Measurements from ENCODE around the gene NTRK2.

NTRK2 gene

DNA sequence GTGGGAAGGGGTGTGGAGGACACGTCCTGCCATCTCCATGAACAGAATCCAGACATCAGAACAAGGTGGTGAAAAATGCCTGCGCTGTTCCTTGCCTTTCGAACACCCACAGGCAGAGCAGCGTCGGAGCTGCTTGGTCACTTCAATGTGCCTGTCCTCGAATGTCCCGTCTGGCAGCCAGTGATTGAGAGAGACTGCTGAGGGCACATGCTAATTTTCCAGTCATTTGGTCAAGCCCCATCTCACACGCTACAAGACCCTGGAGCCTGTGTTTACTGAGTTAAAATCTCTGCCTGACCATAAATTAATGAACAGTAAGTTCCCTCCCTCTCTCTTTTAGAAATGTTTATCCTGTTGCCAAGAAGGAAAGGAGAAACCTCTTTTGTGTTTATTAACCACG, 149.3 kb downstream of the NTRK2 start:
- no peak for DNase-seq (ENCODE audit: low spot score)

DNA sequence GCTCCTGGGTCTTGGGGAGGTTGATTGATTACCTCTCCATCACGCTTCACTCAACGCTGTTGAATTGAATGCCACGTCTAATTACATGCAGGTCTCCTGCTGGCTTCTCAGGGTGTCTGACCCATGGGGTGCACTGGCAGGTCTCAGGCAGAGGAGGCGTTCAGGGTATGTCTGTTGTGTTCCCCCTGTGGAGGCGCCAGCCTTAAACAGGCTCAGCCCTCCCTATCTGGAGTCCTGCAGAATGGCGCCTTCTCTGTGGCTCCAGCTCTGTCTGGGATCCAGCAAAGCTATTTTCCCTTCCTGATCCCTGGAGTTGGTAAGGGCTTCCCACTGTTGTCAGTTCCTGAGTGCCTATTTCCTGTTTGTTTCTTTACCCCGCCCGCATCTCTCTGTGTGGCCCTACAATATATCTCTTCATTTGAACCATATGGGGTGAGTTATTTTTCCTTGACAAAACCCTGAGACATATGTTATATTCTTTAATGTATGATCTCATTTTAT, 150.0 kb downstream of the NTRK2 start:
- DNase-seq (ENCODE audit: low spot score), result no peak

DNA sequence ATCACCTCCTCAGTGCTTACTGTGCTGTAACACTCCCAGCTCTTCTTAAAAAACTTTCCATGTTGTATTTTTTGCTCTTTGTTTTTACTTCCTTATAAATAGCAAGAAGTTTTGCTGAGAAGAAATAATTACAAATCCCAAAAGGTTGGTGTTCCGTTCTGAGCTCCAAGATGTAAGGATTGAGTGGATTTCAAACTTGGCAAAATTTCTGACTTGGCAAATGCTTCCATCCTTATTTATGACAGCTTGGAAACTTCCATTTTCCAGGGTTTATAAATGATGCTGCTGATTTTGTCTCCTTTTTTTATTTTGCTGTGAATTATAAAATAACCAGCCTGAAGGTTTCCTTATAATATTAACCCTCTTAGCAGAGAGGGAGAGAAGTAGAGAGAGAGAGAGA, 151.9 kb downstream of the NTRK2 start:
- DNase-seq (ENCODE audit: low spot score), result no peak

DNA sequence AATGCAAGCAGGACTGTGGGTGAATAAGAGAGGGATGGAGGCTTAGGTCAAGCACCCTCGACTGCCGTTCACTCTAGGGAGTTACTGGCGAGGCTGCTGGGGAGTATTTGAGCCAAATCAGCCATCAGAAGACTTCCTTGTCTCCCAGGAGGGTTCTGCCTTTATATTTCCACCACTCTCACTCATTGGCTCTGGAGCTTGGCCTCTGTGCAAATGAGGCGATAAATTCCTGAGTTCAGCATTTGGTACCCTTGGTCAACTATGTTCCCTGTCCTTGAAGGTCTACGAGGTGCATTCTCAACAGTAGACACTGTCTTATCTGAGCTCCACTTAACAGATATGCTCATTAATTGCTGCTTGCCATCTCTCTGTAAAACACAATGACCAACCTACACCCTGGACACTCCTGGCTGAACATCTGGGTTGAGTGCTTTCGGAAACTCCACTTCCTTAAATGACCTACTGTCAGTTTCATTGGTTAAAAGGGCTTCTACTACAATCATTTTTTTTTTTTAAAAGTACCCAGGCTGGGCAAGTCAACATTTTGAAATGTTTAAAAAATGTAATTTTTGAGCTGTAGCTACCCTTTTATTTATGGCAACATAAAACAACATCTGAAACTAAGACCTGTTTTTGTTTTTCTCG, 153.2 kb downstream of the NTRK2 start:
- no peak for DNase-seq (ENCODE audit: low spot score)

DNA sequence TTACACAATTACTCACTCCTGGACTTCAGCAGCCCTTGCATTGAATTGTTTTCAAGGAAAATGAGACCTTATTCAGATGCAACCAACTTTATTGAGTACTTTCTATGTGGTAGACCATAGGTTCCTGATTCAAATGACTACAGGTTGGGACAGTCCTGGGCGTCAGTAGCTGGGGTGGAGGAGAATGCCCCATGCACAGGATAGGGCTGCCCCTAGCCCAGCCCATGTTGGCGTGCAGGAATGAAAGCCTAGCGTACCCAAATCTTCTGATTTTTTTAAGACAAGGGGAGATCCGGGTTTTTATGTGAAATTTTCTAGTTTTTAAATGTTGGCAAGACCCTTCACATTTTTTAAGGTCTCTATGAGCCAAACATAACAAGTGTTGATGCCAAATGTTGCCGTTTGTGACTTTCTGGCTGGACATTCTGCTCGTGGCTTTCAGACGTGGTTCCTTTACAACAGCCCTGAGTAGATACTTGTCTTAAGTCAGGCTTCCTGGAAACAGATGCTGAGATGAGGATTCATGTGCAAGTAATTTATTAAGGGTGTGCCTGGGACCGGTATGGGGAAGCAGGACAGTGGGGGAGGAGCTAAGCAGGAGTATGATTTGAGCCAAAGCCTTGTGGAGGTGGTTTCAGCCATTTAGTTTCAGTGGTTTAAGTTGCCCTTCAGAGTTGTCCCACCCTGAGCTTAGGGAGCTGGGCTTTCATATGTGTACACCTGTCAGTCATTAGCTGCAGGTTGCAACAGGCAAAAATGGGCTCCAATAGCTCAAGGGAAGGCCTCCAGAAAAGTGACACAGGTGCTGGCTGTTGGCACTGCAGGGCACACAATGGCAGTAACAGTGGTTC, 154.1 kb downstream of the NTRK2 start:
- DNase-seq (ENCODE audit: low spot score), result no peak

DNA sequence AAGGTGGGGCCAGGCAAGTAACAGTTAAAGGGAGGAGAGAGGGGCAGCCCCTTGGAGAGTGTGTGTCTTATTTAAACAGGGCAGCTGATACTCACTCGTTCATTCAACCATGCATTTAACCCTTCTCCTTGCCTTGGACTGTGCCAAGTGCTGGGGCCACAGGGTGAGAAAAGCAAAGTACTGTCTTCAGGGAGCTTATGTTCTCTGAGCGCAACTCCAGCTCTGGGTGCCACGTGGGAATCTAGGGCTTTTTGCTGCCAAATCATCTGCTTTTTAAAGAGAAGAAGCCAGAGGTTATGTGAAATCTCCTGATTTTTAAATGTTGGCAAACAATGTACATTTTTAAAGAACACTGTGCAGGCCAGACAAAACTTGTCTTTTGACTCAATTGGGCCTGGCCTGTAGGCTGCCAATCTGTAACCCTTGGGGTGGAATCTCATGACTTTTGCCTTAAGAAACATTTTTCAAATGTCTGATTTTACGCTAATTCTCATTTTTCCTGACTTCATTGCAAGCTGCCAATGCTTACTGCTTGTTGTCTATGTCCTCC, 157.8 kb downstream of the NTRK2 start:
- DNase-seq (ENCODE audit: low spot score), result no peak

DNA sequence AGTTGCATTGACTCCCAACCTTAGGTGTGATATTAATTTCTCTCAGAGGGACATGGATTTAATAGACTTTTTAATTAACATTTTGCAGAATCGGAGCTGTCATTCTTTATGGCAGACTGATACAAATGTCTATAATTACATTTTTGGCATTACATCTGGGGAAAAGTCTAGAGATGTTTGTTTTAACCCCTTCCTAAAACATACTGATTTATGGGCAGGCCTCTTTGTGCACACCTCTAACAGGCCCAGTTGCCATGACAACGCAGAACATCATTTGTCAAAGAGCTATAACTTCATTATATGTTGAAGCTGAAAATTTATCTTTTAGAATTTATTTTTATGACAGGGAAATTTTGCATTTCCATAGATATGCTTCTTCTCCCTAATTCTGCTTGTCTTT, 158.5 kb downstream of the NTRK2 start:
- DNase-seq (ENCODE audit: low spot score), result no peak

DNA sequence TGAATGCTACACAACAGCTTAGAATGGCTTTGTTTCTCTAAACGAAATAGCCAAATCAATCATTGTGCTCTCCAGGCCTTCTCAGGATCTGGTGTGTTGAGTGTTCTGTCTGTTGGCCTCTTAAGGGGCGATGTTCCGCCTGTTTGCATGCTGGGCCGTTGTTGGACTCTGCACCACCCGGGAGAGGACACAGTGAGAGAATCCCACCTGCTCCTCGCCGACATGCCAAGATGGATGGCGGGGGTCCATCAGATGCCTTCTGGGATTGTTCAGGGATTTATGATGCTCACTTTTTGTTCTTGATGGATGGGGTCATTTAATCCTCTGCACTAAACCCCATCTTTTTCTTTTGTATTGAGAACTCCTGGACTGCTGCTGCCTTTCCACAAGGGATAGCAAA, 159.9 kb downstream of the NTRK2 start:
- DNase-seq (ENCODE audit: low spot score), result no peak

DNA sequence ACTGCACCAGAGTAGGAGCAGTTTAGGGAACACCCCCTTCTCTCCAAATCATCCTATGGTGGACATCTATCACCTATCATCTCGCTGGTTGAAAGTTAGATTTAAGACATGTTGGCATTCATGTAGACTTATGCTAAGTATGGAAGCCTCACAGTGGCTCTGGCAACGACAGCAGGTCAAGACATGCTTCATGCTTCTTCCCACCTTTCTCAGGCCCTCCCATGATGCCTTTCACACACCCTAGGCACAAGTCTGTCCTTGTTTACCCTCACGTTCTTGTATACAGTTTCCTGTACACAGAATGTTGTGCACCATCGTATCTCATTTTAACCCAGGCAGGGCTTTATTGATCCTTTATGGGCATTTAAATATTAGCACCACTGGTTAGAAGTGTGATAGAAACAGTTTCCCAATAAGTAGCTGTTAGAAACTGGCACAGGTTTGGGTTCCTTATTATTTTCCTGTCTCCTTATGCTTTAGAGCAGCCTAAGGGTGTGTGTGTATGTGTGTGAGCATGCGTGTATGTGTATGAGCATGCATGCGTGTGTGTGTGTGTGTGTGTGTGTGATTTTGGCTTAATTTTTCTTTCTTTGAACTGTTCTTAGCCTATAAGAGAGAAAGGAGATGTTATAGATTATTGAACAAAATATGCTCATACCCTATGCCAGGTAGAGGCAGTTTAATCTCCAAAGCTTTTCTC, 160.6 kb downstream of the NTRK2 start:
- DNase-seq (ENCODE audit: low spot score), result no peak

DNA sequence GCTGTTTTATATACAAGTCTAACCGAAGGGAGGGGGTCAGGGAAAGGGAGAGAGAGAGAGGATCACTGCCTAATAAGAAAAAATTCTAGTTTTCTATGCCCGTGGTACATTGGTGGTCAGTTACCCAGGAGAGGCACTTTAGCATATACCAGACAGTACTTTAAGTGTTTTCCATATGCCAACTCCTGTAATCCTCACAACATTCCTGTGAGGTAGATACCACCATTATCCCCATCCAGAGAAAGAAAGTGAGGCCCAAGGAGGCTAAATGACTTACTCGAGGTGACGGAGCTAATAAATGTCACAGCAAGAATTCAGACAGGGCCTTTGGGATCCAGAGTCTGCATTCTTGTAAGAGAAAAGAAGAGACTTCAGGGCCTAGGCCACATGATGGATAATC, 161.8 kb downstream of the NTRK2 start:
- no peak for DNase-seq (ENCODE audit: low spot score)

DNA sequence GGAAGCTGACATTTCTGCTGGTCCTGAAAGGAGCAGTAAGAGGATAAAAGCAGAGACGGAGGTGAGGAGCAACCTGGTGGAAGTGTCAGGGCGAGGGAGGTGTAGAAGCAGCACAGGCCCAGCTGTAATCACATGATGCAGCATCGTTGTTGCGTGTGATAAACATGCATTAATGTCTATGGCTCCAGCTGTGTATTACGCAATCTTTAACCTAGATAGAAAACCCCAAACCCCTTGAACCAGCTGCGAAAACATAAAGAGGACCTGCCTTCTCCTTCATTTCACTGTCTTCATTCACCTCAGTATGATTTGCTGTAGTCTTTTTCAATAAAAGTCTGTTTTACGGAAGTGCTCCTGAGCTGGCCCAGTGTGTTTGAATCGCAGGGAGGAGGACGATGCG, 162.9 kb downstream of the NTRK2 start:
- DNase-seq (ENCODE audit: low spot score), result no peak

DNA sequence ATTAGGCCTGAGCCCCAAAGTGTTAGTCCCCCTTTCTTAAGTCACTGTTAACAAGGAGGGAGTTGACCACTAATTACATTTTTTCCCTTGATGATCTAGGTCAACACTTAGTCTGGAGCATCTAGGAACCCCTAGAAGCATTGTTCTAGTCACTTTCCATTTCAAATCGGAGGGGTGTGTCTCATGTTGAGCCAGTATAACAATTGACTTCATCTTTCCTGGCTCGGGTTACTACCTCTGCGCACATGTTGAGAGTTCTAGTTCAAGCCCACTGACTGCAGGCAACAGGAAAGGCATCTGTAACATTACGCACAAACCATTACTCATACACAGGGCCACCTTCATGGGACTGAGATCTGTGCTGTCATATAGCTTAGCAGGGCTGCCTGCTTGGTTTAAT, 164.9 kb downstream of the NTRK2 start:
- DNase-seq (ENCODE audit: low spot score), result no peak

DNA sequence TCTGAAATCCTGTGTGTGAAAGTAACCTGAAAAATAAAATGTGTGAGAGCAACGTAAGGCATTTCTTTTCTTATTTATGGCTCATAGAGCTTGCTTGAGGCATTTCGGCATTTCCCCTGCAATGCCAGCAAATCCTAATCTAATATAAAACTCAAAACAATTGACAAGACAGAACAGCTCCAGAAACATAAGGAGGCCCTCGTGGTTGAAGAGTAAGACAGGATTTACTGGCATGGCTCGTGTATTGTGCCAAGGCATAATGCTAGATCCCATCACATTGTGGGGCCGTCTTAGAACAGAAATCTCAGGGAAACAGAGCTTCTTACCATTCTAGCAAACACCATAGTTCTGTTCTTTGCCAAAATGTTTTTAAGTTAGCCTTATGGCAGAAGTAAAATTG, 166.2 kb downstream of the NTRK2 start:
- DNase-seq (ENCODE audit: low spot score), result no peak

DNA sequence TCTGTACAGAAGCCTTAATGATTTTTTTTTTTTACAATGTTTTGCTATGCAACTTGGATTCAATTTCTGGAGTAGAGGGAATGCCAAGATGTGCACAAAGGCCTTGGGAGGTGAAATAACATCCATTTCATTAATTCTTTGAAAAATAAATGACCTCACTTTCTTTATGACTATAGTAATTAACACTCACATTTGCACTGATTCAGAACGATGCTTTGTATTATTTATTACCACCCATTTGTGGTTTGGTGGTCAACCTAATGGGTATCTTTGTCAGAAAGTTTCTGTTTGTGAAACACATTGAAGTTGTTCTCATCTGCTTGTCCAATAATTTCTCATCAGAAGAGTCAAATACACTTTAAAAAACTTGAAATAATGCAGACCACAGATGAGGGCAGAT, 169.3 kb downstream of the NTRK2 start:
- DNase-seq (ENCODE audit: low spot score), result no peak

DNA sequence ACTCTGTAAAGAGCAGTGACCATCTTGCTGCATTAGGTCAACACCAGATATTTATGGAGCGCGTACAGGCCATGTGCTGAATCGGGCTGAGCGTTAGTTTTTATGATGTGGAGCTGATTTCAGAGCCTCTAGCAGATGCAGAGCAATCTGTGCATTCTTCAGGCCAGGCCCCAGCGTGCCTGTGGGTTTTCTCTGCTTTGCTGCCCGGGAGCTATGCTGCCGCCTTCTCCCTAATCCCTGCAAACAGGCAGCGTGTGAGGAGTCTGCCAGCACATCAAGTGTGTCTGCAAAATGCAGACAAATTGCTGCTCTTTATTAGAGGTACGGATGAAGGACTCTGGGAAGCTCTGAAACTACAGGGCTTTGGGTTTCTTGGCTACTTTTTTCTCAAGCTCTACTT, 170.0 kb downstream of the NTRK2 start:
- DNase-seq (ENCODE audit: low spot score), result no peak

DNA sequence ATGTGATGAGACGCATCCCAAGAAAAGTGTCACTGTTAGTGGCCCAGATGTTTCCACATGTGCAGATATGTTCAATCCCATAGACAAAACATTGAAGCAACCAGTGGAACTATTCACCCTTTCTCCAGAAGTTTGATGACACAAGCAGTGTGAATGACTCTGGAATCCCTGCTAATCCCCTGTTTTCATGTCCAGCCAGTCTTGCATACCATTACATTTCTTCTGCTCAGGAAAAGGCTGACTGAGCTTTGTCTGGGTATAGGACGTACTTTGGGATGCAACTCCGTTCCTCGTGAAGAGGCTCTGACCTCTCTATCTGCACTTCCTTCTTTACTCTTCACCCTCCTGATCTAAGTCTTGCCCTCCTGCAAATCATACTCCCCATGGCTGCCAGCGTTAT, 172.4 kb downstream of the NTRK2 start:
- DNase-seq (ENCODE audit: low spot score), result no peak

DNA sequence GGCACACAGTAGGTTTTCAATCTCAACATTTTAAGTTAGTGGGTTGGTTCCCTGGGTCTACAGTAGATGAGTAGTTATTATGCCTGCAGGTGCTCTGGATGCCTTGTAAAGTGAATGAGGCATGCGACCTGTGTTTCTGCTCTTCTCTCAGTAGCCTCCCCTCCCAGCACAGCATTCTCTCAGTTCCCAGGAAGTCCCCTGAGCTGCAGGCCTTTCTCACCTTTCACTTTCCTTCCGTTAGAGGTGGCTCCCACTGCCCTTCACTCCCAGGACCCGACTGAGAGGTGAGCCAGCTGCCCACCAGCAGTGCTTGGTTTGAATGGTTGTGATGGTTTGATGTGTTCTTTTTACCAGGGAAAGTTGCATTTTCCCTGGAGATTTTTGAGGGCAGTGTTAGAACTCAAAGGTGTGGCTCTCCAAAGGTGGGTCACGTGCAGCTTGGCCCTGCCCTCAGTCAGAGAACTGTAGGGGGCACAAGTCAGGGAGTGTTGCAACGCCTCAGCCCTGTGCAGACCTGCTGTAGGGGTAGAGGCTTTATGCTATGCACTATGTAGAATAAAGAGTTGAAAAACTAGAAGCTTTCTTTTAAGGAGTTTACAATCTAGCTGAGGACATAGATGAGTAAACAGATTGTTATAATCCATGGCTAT, 173.8 kb downstream of the NTRK2 start:
- DNase-seq (ENCODE audit: low spot score), result no peak

DNA sequence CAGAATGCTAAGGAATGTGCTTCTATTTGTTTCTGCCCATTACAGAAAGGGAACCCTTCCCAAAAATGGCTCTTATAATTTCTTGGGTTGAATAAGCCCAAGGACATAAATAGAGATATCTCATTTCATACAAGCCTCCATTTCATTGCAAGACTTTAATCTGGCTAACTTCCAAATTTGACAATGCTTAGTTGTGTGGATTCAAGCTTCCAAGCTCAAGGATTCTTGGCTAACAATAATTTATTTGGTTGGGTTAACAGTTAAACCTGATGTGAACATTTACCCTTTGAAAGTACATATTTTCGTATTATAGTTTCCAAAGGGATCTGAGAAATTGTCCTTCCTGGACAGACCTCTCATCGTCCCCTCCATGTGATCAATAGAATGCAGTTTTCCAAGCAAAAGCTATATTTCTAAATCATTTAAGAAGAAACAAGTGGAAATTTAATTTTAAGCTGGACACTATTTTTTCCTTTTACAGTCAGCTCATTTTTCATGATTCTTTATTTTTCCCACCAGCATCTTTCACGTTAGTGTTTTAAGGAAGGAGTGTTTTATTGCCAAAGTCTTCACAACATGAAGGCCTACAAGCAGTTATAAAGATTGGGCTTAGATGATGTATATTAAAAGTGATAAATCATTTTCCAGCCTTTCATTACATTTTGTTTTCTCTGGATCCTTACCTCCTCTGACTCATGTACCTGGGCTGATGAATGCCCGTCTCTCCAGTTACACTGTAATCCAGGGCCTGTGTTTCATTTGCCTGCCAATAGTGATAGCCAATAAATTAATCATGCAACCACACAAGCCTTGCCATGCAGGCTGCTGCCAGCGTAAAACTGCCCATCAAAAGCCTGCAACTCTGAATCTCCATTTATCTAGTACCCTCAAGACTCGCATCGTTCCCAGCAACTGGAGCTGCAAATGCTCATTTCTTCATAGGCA, 176.7 kb downstream of the NTRK2 start:
- no peak for DNase-seq (ENCODE audit: low spot score)

DNA sequence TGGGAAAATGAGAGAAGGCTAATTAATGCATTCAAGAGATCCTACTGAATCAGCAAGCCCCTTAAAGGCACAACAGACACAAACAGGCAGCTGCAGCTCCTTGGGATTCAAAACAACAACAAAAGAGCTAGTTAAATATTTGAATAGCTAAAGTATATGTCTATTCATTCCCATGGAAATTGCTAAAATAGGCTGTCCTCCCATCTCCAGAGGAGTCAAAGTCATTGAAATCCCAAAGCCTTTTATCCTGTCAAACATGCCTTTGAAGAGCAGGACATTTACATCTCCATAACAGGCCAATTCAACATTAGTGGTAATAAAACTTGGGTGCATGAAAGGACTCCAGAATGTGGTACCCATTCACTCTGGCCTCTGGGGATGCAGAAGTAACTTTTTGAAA, 177.4 kb downstream of the NTRK2 start:
- DNase-seq (ENCODE audit: low spot score), result no peak

DNA sequence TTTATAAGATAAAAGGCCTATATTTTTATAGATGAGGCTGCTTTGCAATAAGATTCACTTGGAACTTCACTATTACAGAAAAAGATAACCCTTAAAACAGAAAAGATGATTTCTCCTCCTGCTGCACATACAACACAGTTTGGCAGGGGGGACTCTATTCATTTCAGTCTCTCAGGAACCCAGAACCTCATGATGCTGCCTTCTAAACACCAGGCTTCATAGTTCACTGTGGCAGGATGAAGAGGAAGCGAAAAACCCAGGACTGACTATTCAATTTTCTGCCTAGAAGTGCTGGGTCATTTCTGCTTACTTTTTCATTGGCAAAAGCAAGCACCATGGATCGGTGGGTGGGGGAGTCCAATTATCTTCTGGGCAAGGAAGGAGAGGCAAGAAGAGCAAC, 179.5 kb downstream of the NTRK2 start:
- no peak for DNase-seq (ENCODE audit: low spot score)

DNA sequence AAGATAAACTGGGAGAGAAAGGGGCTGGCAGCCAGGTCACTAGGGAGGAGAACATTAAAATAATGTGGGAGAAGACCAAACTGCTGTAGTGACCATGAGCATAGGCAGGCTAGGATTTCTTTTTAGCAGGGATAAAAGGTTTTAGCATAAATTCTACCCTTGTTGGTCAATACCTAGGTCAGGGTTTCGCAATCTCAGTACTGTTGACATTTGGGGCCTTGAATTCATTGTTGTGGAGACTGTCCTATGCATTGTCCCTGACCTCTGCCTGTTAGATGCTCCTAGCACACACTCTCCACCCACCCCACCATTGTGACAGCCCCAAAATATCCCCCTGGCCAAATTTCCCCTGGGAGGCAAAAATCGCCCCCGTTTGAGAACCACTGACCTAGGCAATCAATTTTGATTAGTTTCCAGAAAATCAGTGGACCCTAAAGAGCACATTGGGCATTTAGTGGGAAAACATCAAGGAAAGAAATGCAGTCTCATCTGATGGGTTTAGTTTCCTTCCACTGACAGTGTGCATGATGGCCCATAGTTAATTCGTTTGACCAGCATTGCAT, 181.4 kb downstream of the NTRK2 start:
- DNase-seq (ENCODE audit: low spot score), result no peak

Measured in germinal center (tissue), 1 donor.